Uterus (tissue), 4 donors: Measurements from ENCODE around the gene LRRC57. TPM values are rescaled to one million over a fixed set of nuclear protein-coding genes. Genes with fewer than 3 reads are reported as not detected.
A peak's percentile ranks its signal among the peaks of the same experiment; 100 is the strongest.

Experiments used
- DNase-seq, 2 donors: peaks; one replicate each; pipeline ENCODE4 v3.0.0-alpha.2; 2019 to 2020
- H3K27ac ChIP-seq, 2 donors: fragments of 200-600 bp; sonication (generic); 1 replicate in 1 of 2; 2 replicates in 1 of 2; pipeline ENCODE4 v1.5.1; 2016 to 2018
- H3K27me3 ChIP-seq, 2 donors: fragments of 200-600 bp; sonication (generic); one replicate each; pipeline ENCODE4 v1.5.1; 2018 to 2019; ENCODE audit warnings: control low read depth in 1 of 2
- H3K36me3 ChIP-seq, 2 donors: fragments of 200-600 bp; sonication (generic); one replicate each; pipeline ENCODE4 v1.5.1; 2019; ENCODE audit warnings: control low read depth in 1 of 2
- H3K4me1 ChIP-seq, 2 donors: fragments of 200-600 bp; sonication (generic); one replicate each; pipeline ENCODE4 v1.5.1; 2018 to 2019; ENCODE audit warnings: control low read depth in 1 of 2
- H3K4me3 ChIP-seq, 2 donors: fragments of 200-600 bp; sonication (generic); 1 replicate in 1 of 2; 2 replicates in 1 of 2; pipeline ENCODE4 v1.5.1; 2018 to 2019; ENCODE audit warnings: mild to moderate bottlenecking in 1 of 2
- H3K9me3 ChIP-seq, 2 donors: fragments of 200-600 bp; sonication (generic); one replicate each; pipeline ENCODE4 v1.5.1; 2019; ENCODE audit warnings: control low read depth in 1 of 2
- POLR2A ChIP-seq, 2 donors: fragments of 450-650 bp; IDR thresholded peaks; one replicate each; pipeline ENCODE4 v1.6.1; 2016; ENCODE audit warnings: antibody characterized with exemption in 2 of 2, mild to moderate bottlenecking in 1 of 2, moderate library complexity in 1 of 2
- intact Hi-C: fragments of 100-400 bp; cut with DNase I; formaldehyde crosslinking; loops from one replicate; pipeline ENCODE4 v1.15.1; 2023; ENCODE audit warnings: low total_unique reads
- total RNA-seq, 4 donors: library from RNA; depleted of rRNA in 3 of 4; stranded (reverse); fragments of >200 nt in 3 of 4; gene quantifications; one replicate each; pipeline versions ENCODE4 v1.1.0 to v1.2.4, GENCODE V29; 2014 to 2023
- TF ChIP-seq, protein P1 (sequence below), 4 experiments: fragments of 200-600 bp in 2 of 4; fragments of 450-650 bp in 2 of 4; sonication (generic) in 2 of 4; IDR thresholded peaks; one replicate each; pipeline ENCODE4 v1.5.1; 2016 to 2019; ENCODE audit warnings: antibody characterized with exemption in 4 of 4, mild to moderate bottlenecking in 2 of 4, moderate library complexity in 1 of 4
- donor health status: DM: yes; HTN: yes; CAD: no.

LRRC57 gene
- 10 to 100 TPM in 3 of 4 donors, 1 to 10 TPM in 1; 8.7 to 27.1 (median 21.9) TPM for total RNA-seq

DNA sequence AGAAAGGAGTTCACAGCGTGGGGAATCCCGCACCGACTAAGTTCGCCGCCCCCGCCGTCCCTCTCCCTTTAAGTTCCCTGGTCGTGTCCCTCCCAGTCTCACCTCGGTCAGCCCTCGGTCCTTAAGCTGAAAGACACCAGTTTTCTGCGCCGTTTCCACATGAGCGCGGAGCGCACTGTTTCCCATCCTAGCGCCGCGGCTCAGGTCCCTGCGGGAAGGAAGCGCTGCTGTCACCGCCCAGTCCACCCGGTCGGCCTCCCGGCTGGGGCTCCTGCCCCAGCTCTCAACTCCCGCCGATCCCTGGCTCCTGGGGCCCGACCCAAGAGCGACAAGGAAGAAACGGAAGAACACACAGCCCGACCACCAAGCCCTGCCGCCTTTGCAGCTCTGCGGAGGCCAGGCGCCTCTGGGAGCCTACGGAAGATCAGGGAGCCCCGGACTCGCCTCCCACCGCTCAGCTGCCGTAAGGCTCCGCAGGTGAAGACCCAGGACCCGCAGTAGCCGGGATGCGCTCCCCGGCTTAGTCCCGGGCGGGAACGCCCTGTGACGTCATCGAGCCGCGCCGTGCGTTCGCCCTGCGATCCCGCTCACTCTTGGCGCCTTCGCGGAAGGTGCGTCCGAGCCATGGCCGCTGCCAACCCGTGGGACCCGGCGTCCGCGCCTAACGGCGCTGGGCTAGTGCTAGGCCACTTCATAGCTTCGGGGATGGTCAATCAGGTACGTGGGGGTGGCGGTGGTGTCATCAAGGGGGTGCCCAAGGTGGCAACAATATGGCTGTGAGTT, at the start of gene LRRC57, which contains the start of gene HAUS2:
Gene LRRC57 (minus strand): TSS at position 545 of the 783 bp plus-strand sequence. CDS start 359 bp downstream, at position 186.
Gene HAUS2 (plus strand): TSS at position 590 of the 783 bp plus-strand sequence. CDS start 35 bp downstream, at position 625.
- peak within 1 kb of the TSS; percentile 71 to 77 for H3K4me3 ChIP-seq
- no peaks in the 10 kb centered on the region for H3K36me3 ChIP-seq
- H3K4me1 ChIP-seq, result peaks cover 0 to 7% of the 10 kb centered on the region in 2 donors
- H3K9me3 ChIP-seq, result no peaks in the 10 kb centered on the region
- DNase-seq, result peak; percentile 83 to 86
- H3K27ac ChIP-seq, result peak within 1 kb of the TSS; percentile 91 to 92
- TF ChIP-seq POLR2A (IDR thresholded peaks at IDR 0.05), result peak; percentile 88 to 94
- TF ChIP-seq, protein P1, sequence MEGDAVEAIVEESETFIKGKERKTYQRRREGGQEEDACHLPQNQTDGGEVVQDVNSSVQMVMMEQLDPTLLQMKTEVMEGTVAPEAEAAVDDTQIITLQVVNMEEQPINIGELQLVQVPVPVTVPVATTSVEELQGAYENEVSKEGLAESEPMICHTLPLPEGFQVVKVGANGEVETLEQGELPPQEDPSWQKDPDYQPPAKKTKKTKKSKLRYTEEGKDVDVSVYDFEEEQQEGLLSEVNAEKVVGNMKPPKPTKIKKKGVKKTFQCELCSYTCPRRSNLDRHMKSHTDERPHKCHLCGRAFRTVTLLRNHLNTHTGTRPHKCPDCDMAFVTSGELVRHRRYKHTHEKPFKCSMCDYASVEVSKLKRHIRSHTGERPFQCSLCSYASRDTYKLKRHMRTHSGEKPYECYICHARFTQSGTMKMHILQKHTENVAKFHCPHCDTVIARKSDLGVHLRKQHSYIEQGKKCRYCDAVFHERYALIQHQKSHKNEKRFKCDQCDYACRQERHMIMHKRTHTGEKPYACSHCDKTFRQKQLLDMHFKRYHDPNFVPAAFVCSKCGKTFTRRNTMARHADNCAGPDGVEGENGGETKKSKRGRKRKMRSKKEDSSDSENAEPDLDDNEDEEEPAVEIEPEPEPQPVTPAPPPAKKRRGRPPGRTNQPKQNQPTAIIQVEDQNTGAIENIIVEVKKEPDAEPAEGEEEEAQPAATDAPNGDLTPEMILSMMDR (IDR thresholded peaks at IDR 0.05), result peak in 2 of 4 experiments; percentile 3 to 24
- H3K27me3 ChIP-seq, result no peaks in the 10 kb centered on the region
- intact Hi-C loops, result no loop called here

DNA sequence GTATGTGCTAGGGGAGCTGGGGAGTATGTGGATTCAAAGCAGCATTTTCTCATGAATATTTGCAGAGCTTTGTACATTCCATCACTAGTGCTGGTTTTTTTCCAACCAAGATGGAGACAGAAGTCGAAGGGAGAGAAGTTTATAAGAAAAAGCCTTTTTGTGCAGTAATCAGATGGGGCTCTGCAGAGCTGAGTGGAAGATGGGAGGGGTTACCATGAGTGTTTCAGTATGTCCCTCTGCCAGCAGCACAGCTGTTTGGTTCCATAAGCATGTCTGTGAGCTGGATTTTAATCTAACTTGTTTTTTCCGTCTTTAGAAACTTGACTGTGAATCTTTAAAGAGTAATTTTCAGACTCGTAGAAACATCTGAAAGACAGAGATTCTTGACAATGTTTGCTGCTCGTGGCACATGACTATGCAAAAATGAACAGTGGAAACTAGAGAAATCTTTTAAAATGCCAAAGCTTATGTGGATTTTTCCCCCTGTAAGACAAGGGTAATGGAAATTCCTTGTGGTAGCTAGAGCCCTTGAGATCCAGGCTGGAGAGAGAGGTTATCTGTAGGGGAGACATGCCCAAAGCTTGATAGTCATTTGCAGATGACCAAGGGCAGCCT, 47.1 kb upstream of the LRRC57 start:
- Histone ChIP-seq H3K9me3 (no peaks in the 10 kb centered on the region), H3K27ac (peak overlapping the region; percentile 12 to 73), H3K36me3 (no peaks in the 10 kb centered on the region), H3K4me3 (no peak overlapping the region), H3K27me3 (no peaks in the 10 kb centered on the region), H3K4me1 (peaks cover 0 to 5% of the 10 kb centered on the region in 2 donors)
- intact Hi-C loops, result no loop called here
- TF ChIP-seq, protein P1 (IDR thresholded peaks at IDR 0.05), result no peak
- TF ChIP-seq POLR2A (IDR thresholded peaks at IDR 0.05), result no peak
- DNase-seq, result no peak

DNA sequence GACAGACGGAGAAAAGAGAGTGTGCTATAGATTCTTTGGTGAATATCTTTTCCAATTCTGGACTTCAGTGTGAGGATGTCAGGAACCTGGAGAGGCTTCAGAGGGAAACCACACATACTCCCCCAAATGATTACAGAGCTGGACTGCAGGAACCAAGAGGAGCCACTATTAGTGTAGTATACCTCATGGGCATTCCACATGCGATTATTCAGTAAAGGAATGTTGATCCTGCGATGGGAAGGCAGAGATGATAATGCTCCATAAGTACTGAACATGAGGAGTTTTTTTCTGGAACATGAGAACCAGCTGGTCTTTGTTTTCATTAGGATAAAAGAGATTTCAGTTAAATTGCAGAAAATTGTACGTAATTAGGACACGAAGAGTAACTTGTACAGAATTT, 45.5 kb upstream of the LRRC57 start:
- TF ChIP-seq, protein P1 (IDR thresholded peaks at IDR 0.05), result no peak
- TF ChIP-seq POLR2A (IDR thresholded peaks at IDR 0.05), result no peak
- Histone ChIP-seq H3K27ac (peak overlapping the region; percentile 64 to 84), H3K4me3 (no peak overlapping the region), H3K9me3 (no peaks in the 10 kb centered on the region), H3K36me3 (no peaks in the 10 kb centered on the region), H3K4me1 (peaks cover 0 to 5% of the 10 kb centered on the region in 2 donors), H3K27me3 (no peaks in the 10 kb centered on the region)
- no peak for DNase-seq
- intact Hi-C loops, result no loop called here

DNA sequence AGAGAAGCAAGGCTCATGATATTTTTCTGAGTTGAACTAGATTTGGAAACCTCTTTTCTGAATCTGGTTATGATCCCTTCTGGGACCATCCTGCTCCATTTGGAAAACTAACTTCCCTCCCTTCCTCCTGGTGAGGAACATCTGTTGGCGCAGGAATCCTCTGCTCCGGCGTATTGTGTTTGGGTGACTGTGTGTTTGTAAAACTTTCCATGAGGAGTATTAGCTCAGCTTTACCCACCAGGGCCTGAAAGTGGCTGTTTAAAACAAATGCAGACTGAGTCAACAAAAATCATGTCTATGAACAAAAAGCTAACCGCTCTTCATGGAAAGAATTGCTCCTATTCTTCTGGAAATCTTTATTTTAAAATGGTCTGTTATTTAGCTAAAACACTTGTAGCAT, 44.5 kb upstream of the LRRC57 start:
- no peak for TF ChIP-seq POLR2A (IDR thresholded peaks at IDR 0.05)
- TF ChIP-seq, protein P1 (IDR thresholded peaks at IDR 0.05), result no peak
- H3K27me3 ChIP-seq, result no peaks in the 10 kb centered on the region
- intact Hi-C loops, result no loop called here
- no peaks in the 10 kb centered on the region for H3K9me3 ChIP-seq
- peaks cover 0 to 5% of the 10 kb centered on the region in 2 donors for H3K4me1 ChIP-seq
- no peak overlapping the region for H3K4me3 ChIP-seq
- peak; percentile 46 to 55 for DNase-seq
- peak overlapping the region; percentile 64 to 84 for H3K27ac ChIP-seq
- H3K36me3 ChIP-seq, result no peaks in the 10 kb centered on the region

DNA sequence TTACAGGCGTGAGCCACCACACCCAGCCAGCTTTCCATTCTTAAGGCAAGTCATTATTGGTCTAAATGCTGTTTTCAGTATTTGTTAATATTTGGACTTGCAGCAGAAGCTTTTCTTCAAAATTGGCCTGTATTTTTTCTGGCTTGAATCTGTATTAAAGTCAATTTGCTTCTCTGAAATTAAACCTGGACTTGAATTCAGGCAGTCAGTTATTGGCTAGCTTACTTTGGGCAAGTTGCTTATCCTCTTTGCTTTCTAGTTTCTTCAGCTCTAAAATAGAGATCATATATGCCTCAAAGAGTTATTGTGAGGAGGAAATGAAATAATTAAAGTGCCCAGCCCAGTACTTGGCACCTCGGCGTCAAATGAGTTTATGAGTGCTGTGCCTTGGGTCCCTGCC, 44.1 kb upstream of the LRRC57 start:
- Histone ChIP-seq H3K4me1 (peaks cover 0 to 5% of the 10 kb centered on the region in 2 donors), H3K9me3 (no peaks in the 10 kb centered on the region), H3K36me3 (no peaks in the 10 kb centered on the region), H3K4me3 (no peak overlapping the region), H3K27ac (peak overlapping the region; percentile 64 to 84), H3K27me3 (no peaks in the 10 kb centered on the region)
- TF ChIP-seq POLR2A (IDR thresholded peaks at IDR 0.05), result no peak
- TF ChIP-seq, protein P1 (IDR thresholded peaks at IDR 0.05), result no peak
- intact Hi-C loops, result no loop called here
- no peak for DNase-seq
